Measurements from ENCODE around the gene FAM50B. TPM values are rescaled to one million over a fixed set of nuclear protein-coding genes. Genes with fewer than 3 reads are reported as not detected.

Gene FAM50B
- total RNA-seq, 1 donor, result 6.0 TPM

GRCh38 chr6:3865463-3865862 is 16.3 kb downstream of the FAM50B start:
- TF ChIP-seq CTCF (IDR thresholded peaks at IDR 0.05; ENCODE audit: insufficient read depth, low read length), result no peak
- H3K4me3 ChIP-seq (ENCODE audit: low read depth, low read length), result no peak overlapping the region
- no peak for DNase-seq (ENCODE audit: low read depth)

GRCh38 chr6:3867641-3868502 is 18.7 kb downstream of the FAM50B start:
- no peak for TF ChIP-seq CTCF (IDR thresholded peaks at IDR 0.05; ENCODE audit: insufficient read depth, low read length)
- no peak overlapping the region for H3K4me3 ChIP-seq (ENCODE audit: low read depth, low read length)
- DNase-seq (ENCODE audit: low read depth), result peak; percentile 60

- no peak overlapping the region for H3K4me3 ChIP-seq (ENCODE audit: low read depth, low read length)
- TF ChIP-seq CTCF (IDR thresholded peaks at IDR 0.05; ENCODE audit: insufficient read depth, low read length), result no peak
- no peak for DNase-seq (ENCODE audit: low read depth)
Observed at GRCh38 chr6:3868544-3868943, 19.4 kb downstream of the FAM50B start.

GRCh38 chr6:3869284-3869631 is 20.1 kb downstream of the FAM50B start:
- TF ChIP-seq CTCF (IDR thresholded peaks at IDR 0.05; ENCODE audit: insufficient read depth, low read length), result no peak
- no peak overlapping the region for H3K4me3 ChIP-seq (ENCODE audit: low read depth, low read length)
- no peak for DNase-seq (ENCODE audit: low read depth)

GRCh38 chr6:3869632-3870527 is 20.7 kb downstream of the FAM50B start:
- TF ChIP-seq CTCF (IDR thresholded peaks at IDR 0.05; ENCODE audit: insufficient read depth, low read length), result no peak
- DNase-seq (ENCODE audit: low read depth), result no peak
- H3K4me3 ChIP-seq (ENCODE audit: low read depth, low read length), result no peak overlapping the region

GRCh38 chr6:3870528-3870925 is 21.4 kb downstream of the FAM50B start:
- no peak overlapping the region for H3K4me3 ChIP-seq (ENCODE audit: low read depth, low read length)
- no peak for TF ChIP-seq CTCF (IDR thresholded peaks at IDR 0.05; ENCODE audit: insufficient read depth, low read length)
- DNase-seq (ENCODE audit: low read depth), result no peak
